RWPE1 (cell line): ENCODE results near the gene JPH2.

Experiments
- CTCF ChIA-PET: fragments of 350-600 bp; sonication (Branson Sonifier 250); formaldehyde crosslinking; extraction: SDS; loops from one replicate; lab custom pipeline; 2021; lab: Yijun Ruan, JAX
- POLR2A ChIA-PET: fragments of 400-600 bp; formaldehyde crosslinking; extraction: SDS; loops from one replicate; lab custom pipeline; 2020; ENCODE audit warnings: antibody characterized with exemption; ENCODE audit not compliant: low non-redundant PET; lab: Yijun Ruan, JAX
- DNase-seq: peaks from one replicate; pipeline ENCODE4 v3.0.0; 2012; ENCODE audit warnings: low spot score
- H3K27ac ChIP-seq: fragments of 450-650 bp; 2 replicates; pipeline ENCODE4 v1.5.1; 2017
- TF ChIP-seq, protein P1 (sequence below): fragments of 450-650 bp; conservative IDR thresholded peaks from 2 replicates; pipeline ENCODE4 v1.5.1; 2017; ENCODE audit warnings: low read depth, mild to moderate bottlenecking

The JPH2 gene

DNA sequence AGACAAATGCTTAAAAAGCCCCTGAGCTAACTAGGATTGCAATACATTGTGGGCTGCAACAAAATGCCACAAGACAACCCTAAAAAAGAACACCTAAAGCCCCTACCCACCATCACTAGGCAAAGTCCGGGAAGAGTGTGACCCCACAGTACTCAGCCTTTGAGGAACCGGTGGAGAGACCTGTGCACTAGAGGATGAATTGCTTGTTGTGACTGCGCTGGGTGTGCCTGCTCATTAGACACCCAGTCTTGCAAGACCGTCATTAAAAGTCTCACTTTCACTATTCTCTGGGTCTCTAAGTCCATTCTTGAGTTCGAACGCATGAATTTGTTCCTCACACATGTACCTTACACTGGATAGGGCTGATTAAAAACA is 88.7 kb downstream of the JPH2 start:
- H3K27ac ChIP-seq: no peak overlapping the region
- POLR2A ChIA-PET: no interaction called here
- no peak for DNase-seq
- TF ChIP-seq, protein P1, sequence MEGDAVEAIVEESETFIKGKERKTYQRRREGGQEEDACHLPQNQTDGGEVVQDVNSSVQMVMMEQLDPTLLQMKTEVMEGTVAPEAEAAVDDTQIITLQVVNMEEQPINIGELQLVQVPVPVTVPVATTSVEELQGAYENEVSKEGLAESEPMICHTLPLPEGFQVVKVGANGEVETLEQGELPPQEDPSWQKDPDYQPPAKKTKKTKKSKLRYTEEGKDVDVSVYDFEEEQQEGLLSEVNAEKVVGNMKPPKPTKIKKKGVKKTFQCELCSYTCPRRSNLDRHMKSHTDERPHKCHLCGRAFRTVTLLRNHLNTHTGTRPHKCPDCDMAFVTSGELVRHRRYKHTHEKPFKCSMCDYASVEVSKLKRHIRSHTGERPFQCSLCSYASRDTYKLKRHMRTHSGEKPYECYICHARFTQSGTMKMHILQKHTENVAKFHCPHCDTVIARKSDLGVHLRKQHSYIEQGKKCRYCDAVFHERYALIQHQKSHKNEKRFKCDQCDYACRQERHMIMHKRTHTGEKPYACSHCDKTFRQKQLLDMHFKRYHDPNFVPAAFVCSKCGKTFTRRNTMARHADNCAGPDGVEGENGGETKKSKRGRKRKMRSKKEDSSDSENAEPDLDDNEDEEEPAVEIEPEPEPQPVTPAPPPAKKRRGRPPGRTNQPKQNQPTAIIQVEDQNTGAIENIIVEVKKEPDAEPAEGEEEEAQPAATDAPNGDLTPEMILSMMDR: no peak
- CTCF ChIA-PET: interaction anchor here (1.0 to 1.1 kb wide), 3 partner anchors 18 to 92 kb away, joined by 3 to 4 read pairs (median 3); no protein-coding TSS in a partner anchor

DNA sequence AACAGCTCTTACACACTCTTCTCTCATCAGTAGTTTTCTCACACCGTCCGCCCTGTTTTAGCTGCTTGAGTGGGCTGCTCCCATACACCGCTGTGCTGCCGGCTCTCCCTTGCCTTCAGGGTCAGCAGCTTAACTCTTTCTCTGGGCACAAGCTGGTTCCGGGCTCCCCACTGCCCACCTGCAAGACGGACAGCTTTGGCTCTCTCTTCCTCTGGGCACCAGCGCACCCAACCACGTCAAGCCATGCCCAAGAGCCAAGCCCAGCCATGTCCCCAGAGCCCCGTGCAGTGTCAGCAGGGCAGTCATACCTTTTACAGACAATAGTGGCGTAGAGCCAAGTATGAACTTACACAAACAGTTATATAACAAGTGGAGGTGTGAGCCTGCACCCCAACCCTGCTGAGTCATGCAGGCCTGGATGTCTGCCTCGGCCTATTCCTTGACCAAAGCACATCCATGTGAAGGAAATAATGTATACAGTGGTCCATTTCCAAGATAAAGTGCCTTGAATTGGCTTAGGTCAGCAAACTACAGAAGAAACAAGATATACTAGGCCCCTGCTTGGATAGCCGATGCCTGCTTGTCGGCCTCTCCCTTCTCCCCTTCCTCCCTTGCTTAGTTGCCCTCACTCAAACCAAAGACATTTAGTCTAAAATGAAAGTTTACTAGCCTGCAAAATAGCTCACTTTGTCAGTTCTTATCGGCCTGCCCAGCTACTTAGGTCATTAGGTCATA is 89.3 kb downstream of the JPH2 start:
- DNase-seq: no peak
- H3K27ac ChIP-seq: peak overlapping the region; percentile 35
- TF ChIP-seq, protein P1: no peak
- CTCF ChIA-PET: interaction anchor here (1.0 to 1.1 kb wide), 3 partner anchors 19 to 92 kb away, joined by 3 to 4 read pairs (median 3); no protein-coding TSS in a partner anchor
- POLR2A ChIA-PET: no interaction called here

DNA sequence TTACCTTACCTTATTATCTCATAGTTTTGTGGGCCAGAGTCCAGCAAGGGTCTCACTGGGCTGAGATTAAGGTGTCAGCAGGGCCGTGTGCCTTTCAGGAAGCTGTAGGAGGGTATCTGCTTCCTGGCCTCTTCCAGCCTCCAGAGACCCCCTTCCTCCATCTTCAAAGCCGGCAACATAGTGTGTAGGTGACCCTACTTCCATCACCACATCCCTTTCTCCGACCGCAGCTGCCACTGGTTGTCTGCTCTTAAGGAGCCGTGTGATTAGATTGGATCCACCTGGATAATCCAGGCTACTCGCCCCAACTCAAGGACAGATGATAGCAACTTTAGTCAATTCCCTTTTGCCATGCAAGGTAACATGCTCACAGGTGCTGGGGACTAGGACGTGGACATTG is 91.2 kb downstream of the JPH2 start:
- CTCF ChIA-PET: interaction anchor here (0.6 to 0.8 kb wide), 4 partner anchors 74 to 351 kb away, joined by 3 to 4 read pairs (median 3); no protein-coding TSS in a partner anchor
- no peak for DNase-seq
- TF ChIP-seq, protein P1: no peak
- POLR2A ChIA-PET: no interaction called here
- H3K27ac ChIP-seq: no peak overlapping the region

DNA sequence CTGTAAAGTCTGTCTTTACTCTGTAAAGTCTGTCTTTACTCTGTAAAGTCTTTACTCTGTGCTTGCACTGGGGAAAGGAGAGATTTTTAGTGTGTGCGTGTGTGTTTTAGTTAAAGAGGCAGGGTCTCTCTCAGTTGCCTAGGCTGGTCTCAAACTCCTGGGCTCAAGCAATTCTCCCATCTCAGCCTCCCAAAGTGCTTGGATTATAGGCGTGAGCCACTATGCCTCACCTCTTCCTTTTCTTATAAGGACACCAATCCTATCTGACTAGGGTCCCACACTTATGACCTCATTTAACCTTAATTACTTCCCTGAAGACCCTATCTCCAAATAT is 93.8 kb downstream of the JPH2 start:
- H3K27ac ChIP-seq: no peak overlapping the region
- no peak for DNase-seq
- ChIA-PET CTCF (no interaction called here), POLR2A (no interaction called here)
- TF ChIP-seq, protein P1: peak; percentile 13; the same call in 1 of the 2 replicates

- CTCF ChIA-PET: interaction anchor here (0.6 to 1.0 kb wide), 2 partner anchors 14 to 262 kb away, joined by 3 read pairs; no protein-coding TSS in a partner anchor
- H3K27ac ChIP-seq: no peak overlapping the region
- POLR2A ChIA-PET: no interaction called here
- DNase-seq: no peak
- TF ChIP-seq, protein P1: peak; percentile 37
Measured at GRCh38 chr20:44092551-44093248, 94.3 kb downstream of the JPH2 start.

- ChIA-PET CTCF (interaction anchor here (0.5 to 2.4 kb wide), 2 partner anchors 9 to 341 kb away, joined by 3 to 8 read pairs; no protein-coding TSS in a partner anchor), POLR2A (no interaction called here)
- TF ChIP-seq, protein P1: no peak
- no peak for DNase-seq
- no peak overlapping the region for H3K27ac ChIP-seq
Measured at GRCh38 chr20:44091026-44091425, 96.0 kb downstream of the JPH2 start.
